ENCODE measurements around the gene TIPRL.

TIPRL gene

GRCh38 chr1:168246506-168246905 is 67.7 kb downstream of the TIPRL start:
- H3K36me3 ChIP-seq (ENCODE audit: low read depth), result peaks cover 50% of the 10 kb centered on the region
- H3K4me1 ChIP-seq (ENCODE audit: insufficient read depth, poor library complexity, severe bottlenecking), result no peaks in the 10 kb centered on the region
- no peak for TF ChIP-seq CTCF (IDR thresholded peaks at IDR 0.05; ENCODE audit: poor library complexity, severe bottlenecking)
- ATAC-seq (ENCODE audit: low read depth) (no peak), DNase-seq (ENCODE audit: low spot score) (no peak)
- no peak overlapping the region for H3K27ac ChIP-seq (ENCODE audit: poor library complexity, severe bottlenecking)
- no peak overlapping the region for H3K4me3 ChIP-seq (ENCODE audit: severe bottlenecking)
- H3K27me3 ChIP-seq (ENCODE audit: insufficient read depth, poor library complexity, severe bottlenecking), result no peaks in the 10 kb centered on the region
- no peaks in the 10 kb centered on the region for H3K9me3 ChIP-seq (ENCODE audit: severe bottlenecking)

All from RWPE2 (cell line).